A549 (cell line): Measurements from ENCODE around the gene PATE2.

Source experiments
- CEBPB ChIP-seq, 2 experiments: fragments of >200 bp in 1 of 2; sonication (Bioruptor Twin) in 1 of 2; formaldehyde crosslinking in 1 of 2; IDR thresholded peaks; 2 replicates each; pipeline ENCODE4 v1.6.1; 2012 to 2016
- CTCF ChIP-seq: fragments of >200 bp; sonication (Bioruptor Twin); formaldehyde crosslinking; IDR thresholded peaks from 3 replicates; pipeline ENCODE4 v1.5.1; 2016
- HOXA7 ChIP-seq: fragments of 250-450 bp; sonication (Bioruptor Pico); IDR thresholded peaks from 2 replicates; pipeline ENCODE4 v1.5.0; 2020; ENCODE audit warnings: mild to moderate bottlenecking, moderate library complexity
- MAX ChIP-seq: IDR thresholded peaks from 2 replicates; pipeline ENCODE4 v1.6.1; 2012
- MAZ ChIP-seq: fragments of 150-350 bp; IDR thresholded peaks from 2 replicates; pipeline ENCODE4 v1.6.1; 2014; ENCODE audit warnings: antibody characterized with exemption, low read depth, low read length, borderline replicate concordance
- POLR2A ChIP-seq: IDR thresholded peaks from 2 replicates; pipeline ENCODE4 v1.6.1; 2012; ENCODE audit warnings: mild to moderate bottlenecking, low read length
- ZNF302 ChIP-seq: fragments of 250-450 bp; sonication (Bioruptor Pico); IDR thresholded peaks from 2 replicates; pipeline ENCODE4 v1.9.0; 2021; ENCODE audit warnings: inconsistent platforms, mild to moderate bottlenecking, moderate library complexity

- TF ChIP-seq ZNF302 (no peak), POLR2A (no peak), CEBPB (IDR thresholded peaks at IDR 0.05) (no peak), CTCF (no peak), MAX (no peak), HOXA7 (CRISPR knock-in tag) (no peak), MAZ (no peak)
These were observed 19.0 kb upstream of the PATE2 start for GRCh38 chr11:125797641-125798040.
